Activated naive CD4-positive, alpha-beta T cell (primary cell): Measurements from ENCODE around the gene GYS1.

Experiments used
- DNase-seq, 4 experiments: peaks; one replicate each; lab custom pipeline; 2025; lab: John Stamatoyannopoulos, UW

GYS1 gene

GRCh38 chr19:48988860-48989259, 4.2 kb downstream of the GYS1 start:
- no peak for DNase-seq

GRCh38 chr19:48988286-48988685, 4.8 kb downstream of the GYS1 start:
- DNase-seq: no peak

- DNase-seq: no peak
Observed at GRCh38 chr19:48987323-48987722, 5.8 kb downstream of the GYS1 start.

GRCh38 chr19:48986211-48986610, 6.9 kb downstream of the GYS1 start:
- DNase-seq: no peak

- no peak for DNase-seq
Observed at GRCh38 chr19:48985711-48986110, 7.4 kb downstream of the GYS1 start.

GRCh38 chr19:48982280-48982679, 10.8 kb downstream of the GYS1 start:
- no peak for DNase-seq

GRCh38 chr19:48977061-48977460, 16.0 kb downstream of the GYS1 start:
- DNase-seq: no peak

- DNase-seq: peak in 1 of 4 experiments; percentile 12
Observed at GRCh38 chr19:48975947-48976847, 16.9 kb downstream of the GYS1 start.

- DNase-seq: peak; percentile 39 to 84 (median 76)
Observed at GRCh38 chr19:48970923-48971395, 22.1 kb downstream of the GYS1 start.

- no peak for DNase-seq
Observed at GRCh38 chr19:48970139-48970766, 22.9 kb downstream of the GYS1 start.

GRCh38 chr19:48969276-48970138, 23.6 kb downstream of the GYS1 start:
- DNase-seq: no peak

GRCh38 chr19:48968813-48969218, 24.3 kb downstream of the GYS1 start:
- no peak for DNase-seq

- DNase-seq: no peak
Observed at GRCh38 chr19:48968179-48968661, 24.9 kb downstream of the GYS1 start.

- no peak for DNase-seq
Observed at GRCh38 chr19:48967346-48968178, 25.5 kb downstream of the GYS1 start.

GRCh38 chr19:48966541-48967345, 26.4 kb downstream of the GYS1 start:
- no peak for DNase-seq

- peak; percentile 63 to 83 (median 72) for DNase-seq
Observed at GRCh38 chr19:48965806-48966540, 27.1 kb downstream of the GYS1 start.

GRCh38 chr19:48965040-48965805, 27.9 kb downstream of the GYS1 start, which contains the start of gene FTL:
Gene FTL (plus strand): TSS chr19:48965309. CDS start chr19:48965508, 199 bp downstream.
- peak; percentile 68 to 86 (median 76) for DNase-seq

- no peak for DNase-seq
Observed at GRCh38 chr19:48964205-48965039, 28.7 kb downstream of the GYS1 start.
